OCI-LY7 (cell line): ENCODE data around the gene GSE1.

ENCODE experiments used
- CTCF ChIP-seq: fragments of 200-600 bp; sonication (generic); conservative IDR thresholded peaks from 2 replicates; pipeline ENCODE4 v1.5.1; 2014; ENCODE audit warnings: mild to moderate bottlenecking, antibody characterized with exemption, low read length, moderate library complexity, mixed read lengths
- EZH2phosphoT487 ChIP-seq: fragments of 200-600 bp; sonication (generic); IDR thresholded peaks from 2 replicates; pipeline ENCODE4 v1.6.1; 2018; ENCODE audit warnings: low read depth, borderline replicate concordance, mild to moderate bottlenecking, mixed run types, antibody characterized with exemption, low read length, moderate library complexity, mixed read lengths

- no peak for TF ChIP-seq CTCF
- TF ChIP-seq EZH2phosphoT487: no peak
Observed at GRCh38 chr16:85633888-85634287, 20.8 kb downstream of the GSE1 start.
